ENCODE results near the gene UBA6.

The UBA6 gene

GRCh38 chr4:67714955-67715354 is 14.0 kb upstream of the UBA6 start:
- H3K4me1 ChIP-seq (ENCODE audit: insufficient read depth, low read length, poor library complexity, severe bottlenecking): peaks cover 11% of the 10 kb centered on the region
- no peak overlapping the region for H3K4me3 ChIP-seq (ENCODE audit: low read length, poor library complexity, severe bottlenecking)
- no peaks in the 10 kb centered on the region for H4K20me1 ChIP-seq (ENCODE audit: insufficient read depth, low read length, poor library complexity, severe bottlenecking)
- no peaks in the 10 kb centered on the region for H3K36me3 ChIP-seq (ENCODE audit: insufficient read depth, low read length)
- H3F3A ChIP-seq (ENCODE audit: low read depth): no peaks in the 10 kb centered on the region
- TF ChIP-seq EZH2phosphoT487 (IDR thresholded peaks at IDR 0.05; ENCODE audit: borderline replicate concordance): no peak
- TF ChIP-seq, protein P1, sequence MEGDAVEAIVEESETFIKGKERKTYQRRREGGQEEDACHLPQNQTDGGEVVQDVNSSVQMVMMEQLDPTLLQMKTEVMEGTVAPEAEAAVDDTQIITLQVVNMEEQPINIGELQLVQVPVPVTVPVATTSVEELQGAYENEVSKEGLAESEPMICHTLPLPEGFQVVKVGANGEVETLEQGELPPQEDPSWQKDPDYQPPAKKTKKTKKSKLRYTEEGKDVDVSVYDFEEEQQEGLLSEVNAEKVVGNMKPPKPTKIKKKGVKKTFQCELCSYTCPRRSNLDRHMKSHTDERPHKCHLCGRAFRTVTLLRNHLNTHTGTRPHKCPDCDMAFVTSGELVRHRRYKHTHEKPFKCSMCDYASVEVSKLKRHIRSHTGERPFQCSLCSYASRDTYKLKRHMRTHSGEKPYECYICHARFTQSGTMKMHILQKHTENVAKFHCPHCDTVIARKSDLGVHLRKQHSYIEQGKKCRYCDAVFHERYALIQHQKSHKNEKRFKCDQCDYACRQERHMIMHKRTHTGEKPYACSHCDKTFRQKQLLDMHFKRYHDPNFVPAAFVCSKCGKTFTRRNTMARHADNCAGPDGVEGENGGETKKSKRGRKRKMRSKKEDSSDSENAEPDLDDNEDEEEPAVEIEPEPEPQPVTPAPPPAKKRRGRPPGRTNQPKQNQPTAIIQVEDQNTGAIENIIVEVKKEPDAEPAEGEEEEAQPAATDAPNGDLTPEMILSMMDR (conservative IDR thresholded peaks at IDR 0.05; ENCODE audit: low read length): 0 out of 2 replicates have a peak, but pooled peaks have one; percentile 18
- no peaks in the 10 kb centered on the region for H3K79me2 ChIP-seq (ENCODE audit: insufficient read depth, low read length)
- no peaks in the 10 kb centered on the region for H3K9me2 ChIP-seq (replicated peaks; ENCODE audit: low read depth, low read length)
- H2AFZ ChIP-seq (ENCODE audit: low read length): no peak overlapping the region
- H3K27me3 ChIP-seq (ENCODE audit: insufficient read depth, low read length, poor library complexity, severe bottlenecking): no peaks in the 10 kb centered on the region
- H3K4me2 ChIP-seq (ENCODE audit: low read depth, low read length, poor library complexity, severe bottlenecking): no peak overlapping the region
- no peak overlapping the region for H3K9ac ChIP-seq (ENCODE audit: low read depth, low read length, poor library complexity, severe bottlenecking)
- H3K9me3 ChIP-seq (ENCODE audit: insufficient read depth, low read depth, low read length): no peaks in the 10 kb centered on the region

DNA sequence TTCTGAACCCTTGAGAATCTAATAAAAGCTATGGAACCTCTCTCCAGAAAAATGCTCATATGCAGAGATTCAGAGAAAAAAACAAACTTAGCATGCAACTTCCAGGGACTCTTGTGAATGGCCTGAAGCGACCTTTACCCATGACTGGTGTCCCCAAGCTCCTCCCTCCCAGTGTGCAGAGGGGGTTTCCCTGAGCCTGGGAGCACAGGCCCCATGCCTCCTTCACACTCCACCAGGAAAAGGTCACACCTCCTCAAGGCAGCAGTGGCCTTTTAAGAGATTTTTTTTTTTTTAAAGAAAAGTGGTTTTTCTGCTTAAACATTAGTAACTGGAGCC is 13.3 kb upstream of the UBA6 start:
- TF ChIP-seq EZH2phosphoT487 (IDR thresholded peaks at IDR 0.05; ENCODE audit: borderline replicate concordance): no peak
- Histone ChIP-seq H3K4me3 (ENCODE audit: low read length, poor library complexity, severe bottlenecking) (no peak overlapping the region), H3K36me3 (ENCODE audit: insufficient read depth, low read length) (no peaks in the 10 kb centered on the region), H3F3A (ENCODE audit: low read depth) (no peaks in the 10 kb centered on the region), H3K4me1 (ENCODE audit: insufficient read depth, low read length, poor library complexity, severe bottlenecking) (peaks cover 11% of the 10 kb centered on the region), H3K79me2 (ENCODE audit: insufficient read depth, low read length) (peaks cover 6% of the 10 kb centered on the region; the same call in 1 of the 2 replicates), H3K9me2 (replicated peaks; ENCODE audit: low read depth, low read length) (no peaks in the 10 kb centered on the region), H3K9me3 (ENCODE audit: insufficient read depth, low read depth, low read length) (no peaks in the 10 kb centered on the region), H2AFZ (ENCODE audit: low read length) (no peak overlapping the region), H4K20me1 (ENCODE audit: insufficient read depth, low read length, poor library complexity, severe bottlenecking) (no peaks in the 10 kb centered on the region), H3K9ac (ENCODE audit: low read depth, low read length, poor library complexity, severe bottlenecking) (no peak overlapping the region), H3K4me2 (ENCODE audit: low read depth, low read length, poor library complexity, severe bottlenecking) (no peak overlapping the region), H3K27me3 (ENCODE audit: insufficient read depth, low read length, poor library complexity, severe bottlenecking) (no peaks in the 10 kb centered on the region)

GRCh38 chr4:67713529-67714247 is 12.7 kb upstream of the UBA6 start:
- TF ChIP-seq, protein P1 (conservative IDR thresholded peaks at IDR 0.05; ENCODE audit: low read length): no peak
- no peak for TF ChIP-seq EZH2phosphoT487 (IDR thresholded peaks at IDR 0.05; ENCODE audit: borderline replicate concordance)
- Histone ChIP-seq H3K27me3 (ENCODE audit: insufficient read depth, low read length, poor library complexity, severe bottlenecking) (no peaks in the 10 kb centered on the region), H3K36me3 (ENCODE audit: insufficient read depth, low read length) (no peaks in the 10 kb centered on the region), H3K4me2 (ENCODE audit: low read depth, low read length, poor library complexity, severe bottlenecking) (no peak overlapping the region), H3F3A (ENCODE audit: low read depth) (no peaks in the 10 kb centered on the region), H2AFZ (ENCODE audit: low read length) (no peak overlapping the region), H3K9me3 (ENCODE audit: insufficient read depth, low read depth, low read length) (no peaks in the 10 kb centered on the region), H4K20me1 (ENCODE audit: insufficient read depth, low read length, poor library complexity, severe bottlenecking) (no peaks in the 10 kb centered on the region), H3K4me3 (ENCODE audit: low read length, poor library complexity, severe bottlenecking) (no peak overlapping the region), H3K4me1 (ENCODE audit: insufficient read depth, low read length, poor library complexity, severe bottlenecking) (peaks cover 11% of the 10 kb centered on the region), H3K79me2 (ENCODE audit: insufficient read depth, low read length) (peaks cover 11% of the 10 kb centered on the region; the same call in 1 of the 2 replicates), H3K9ac (ENCODE audit: low read depth, low read length, poor library complexity, severe bottlenecking) (no peak overlapping the region), H3K9me2 (replicated peaks; ENCODE audit: low read depth, low read length) (no peaks in the 10 kb centered on the region)
